ENCODE results near the gene PSAT1.

- TF ChIP-seq CTCF (conservative IDR thresholded peaks at IDR 0.05) = no peak
- no peak for TF ChIP-seq EZH2 (IDR thresholded peaks at IDR 0.05; ENCODE audit: low read depth)
Observed at GRCh38 chr9:78357165-78357873, 60.4 kb downstream of the PSAT1 start.

All from PC-9 (cell line).